Suprapubic skin (tissue), 3 donors: ENCODE data around the gene ANO3.

Experiments
- CTCF ChIP-seq, 2 donors: fragments of 200-600 bp in 1 of 2; fragments of 450-650 bp in 1 of 2; sonication (generic) in 1 of 2; IDR thresholded peaks; one replicate each; pipeline ENCODE4 v1.5.1; 2016 to 2019; ENCODE audit warnings: antibody characterized with exemption in 2 of 2, mild to moderate bottlenecking in 1 of 2, moderate library complexity in 1 of 2
- EP300 ChIP-seq: sonication (generic); formaldehyde crosslinking; IDR thresholded peaks from one replicate; pipeline ENCODE4 v1.6.1; 2017; ENCODE audit warnings: antibody characterized with exemption
- POLR2A ChIP-seq, 2 donors: fragments of 450-650 bp; IDR thresholded peaks; one replicate each; pipeline ENCODE4 v1.6.1; 2017; ENCODE audit warnings: antibody characterized with exemption in 2 of 2, mild to moderate bottlenecking in 2 of 2, moderate library complexity in 2 of 2

GRCh38 chr11:26474401-26474800 lies 142.5 kb downstream of the ANO3 start:
- TF ChIP-seq POLR2A (IDR thresholded peaks at IDR 0.05) (no peak), CTCF (IDR thresholded peaks at IDR 0.05) (no peak), EP300 (no peak)
